Measurements from ENCODE around the gene SLC7A9.
"Not testable (repeated sequence)": the region's sequence is repeated elsewhere in the genome, so short reads cannot be mapped to it uniquely, and the experiment has no call there.

DNA sequence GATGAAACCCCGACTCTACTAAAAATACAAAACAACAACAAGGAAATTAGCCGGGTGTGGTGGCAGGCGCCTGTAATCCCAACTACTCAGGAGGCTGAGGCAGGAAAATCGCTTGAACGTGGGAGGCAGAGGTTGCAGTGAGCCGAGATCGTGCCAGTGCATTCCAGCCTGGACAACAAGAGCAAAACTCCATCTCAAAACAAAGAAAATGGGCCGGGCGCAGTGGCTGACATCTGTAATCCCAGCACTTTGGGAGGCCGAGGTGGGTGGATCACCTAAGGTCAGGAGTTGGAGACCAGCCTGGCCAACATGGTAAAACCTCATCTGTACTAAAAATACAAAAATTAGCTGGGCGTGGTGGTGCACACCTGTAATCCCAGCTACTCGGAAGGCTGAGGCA, 37.5 kb downstream of the SLC7A9 start:
- TF ChIP-seq, protein P1, sequence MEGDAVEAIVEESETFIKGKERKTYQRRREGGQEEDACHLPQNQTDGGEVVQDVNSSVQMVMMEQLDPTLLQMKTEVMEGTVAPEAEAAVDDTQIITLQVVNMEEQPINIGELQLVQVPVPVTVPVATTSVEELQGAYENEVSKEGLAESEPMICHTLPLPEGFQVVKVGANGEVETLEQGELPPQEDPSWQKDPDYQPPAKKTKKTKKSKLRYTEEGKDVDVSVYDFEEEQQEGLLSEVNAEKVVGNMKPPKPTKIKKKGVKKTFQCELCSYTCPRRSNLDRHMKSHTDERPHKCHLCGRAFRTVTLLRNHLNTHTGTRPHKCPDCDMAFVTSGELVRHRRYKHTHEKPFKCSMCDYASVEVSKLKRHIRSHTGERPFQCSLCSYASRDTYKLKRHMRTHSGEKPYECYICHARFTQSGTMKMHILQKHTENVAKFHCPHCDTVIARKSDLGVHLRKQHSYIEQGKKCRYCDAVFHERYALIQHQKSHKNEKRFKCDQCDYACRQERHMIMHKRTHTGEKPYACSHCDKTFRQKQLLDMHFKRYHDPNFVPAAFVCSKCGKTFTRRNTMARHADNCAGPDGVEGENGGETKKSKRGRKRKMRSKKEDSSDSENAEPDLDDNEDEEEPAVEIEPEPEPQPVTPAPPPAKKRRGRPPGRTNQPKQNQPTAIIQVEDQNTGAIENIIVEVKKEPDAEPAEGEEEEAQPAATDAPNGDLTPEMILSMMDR (IDR thresholded peaks at IDR 0.05): not testable (repeated sequence)
- not testable (repeated sequence) for TF ChIP-seq SMC3 (IDR thresholded peaks at IDR 0.05); ESRRA (IDR thresholded peaks at IDR 0.05; ENCODE audit: borderline replicate concordance, low read length); POLR2AphosphoS2 (conservative IDR thresholded peaks at IDR 0.05; ENCODE audit: low read length); JUNB (IDR thresholded peaks at IDR 0.05); JUN (IDR thresholded peaks at IDR 0.05); BHLHE40 (IDR thresholded peaks at IDR 0.05; ENCODE audit: low read depth, low read length); RAD21 (conservative IDR thresholded peaks at IDR 0.05 in 1 of 2, IDR thresholded peaks at IDR 0.05 in 1 of 2); EP300 (IDR thresholded peaks at IDR 0.05); CBX2 (IDR thresholded peaks at IDR 0.05; ENCODE audit: borderline replicate concordance, low read depth); EHF (CRISPR knock-in tag; IDR thresholded peaks at IDR 0.05); CHD2 (IDR thresholded peaks at IDR 0.05; ENCODE audit: low read length, partially characterized antibody); POLR2A (IDR thresholded peaks at IDR 0.05; ENCODE audit: low read length)
- TF ChIP-seq, protein P2, sequence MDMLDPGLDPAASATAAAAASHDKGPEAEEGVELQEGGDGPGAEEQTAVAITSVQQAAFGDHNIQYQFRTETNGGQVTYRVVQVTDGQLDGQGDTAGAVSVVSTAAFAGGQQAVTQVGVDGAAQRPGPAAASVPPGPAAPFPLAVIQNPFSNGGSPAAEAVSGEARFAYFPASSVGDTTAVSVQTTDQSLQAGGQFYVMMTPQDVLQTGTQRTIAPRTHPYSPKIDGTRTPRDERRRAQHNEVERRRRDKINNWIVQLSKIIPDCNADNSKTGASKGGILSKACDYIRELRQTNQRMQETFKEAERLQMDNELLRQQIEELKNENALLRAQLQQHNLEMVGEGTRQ (IDR thresholded peaks at IDR 0.05): not testable (repeated sequence)
